ENCODE data around the gene SORCS3. TPM values are rescaled to one million over a fixed set of nuclear protein-coding genes. Genes with fewer than 3 reads are reported as not detected.

SORCS3 gene
- total RNA-seq, 2 experiments from 2014 or later = 1.7 to 2.1 TPM

DNA sequence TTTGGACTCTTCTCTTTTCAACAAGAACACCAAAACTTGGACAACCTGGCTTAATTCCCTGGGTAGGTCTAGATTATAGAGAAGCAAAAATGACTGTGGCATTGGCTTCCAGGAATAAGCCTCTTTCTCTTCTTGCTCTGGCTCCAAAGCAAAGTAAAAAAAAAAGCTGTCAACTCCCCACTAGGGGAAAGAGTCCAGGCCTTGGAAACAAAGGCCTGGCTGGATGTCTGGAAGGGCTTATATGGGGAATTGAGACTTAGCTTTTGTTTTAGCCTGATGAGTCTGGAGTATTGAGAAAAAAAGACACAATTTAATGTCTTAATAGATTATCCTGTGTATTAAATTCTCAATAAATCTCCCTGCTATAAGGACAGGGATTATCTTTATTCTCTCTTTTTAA, 300.6 kb downstream of the SORCS3 start:
- H3K9me3 ChIP-seq (ENCODE audit: control insufficient read depth in 1 of 2, insufficient read depth in 1 of 2, low read length in 2 of 2) = no peaks in the 10 kb centered on the region
- ChIA-PET POLR2A (no interaction called here), CTCF (no interaction called here)
- no peaks in the 10 kb centered on the region for H3K36me3 ChIP-seq (ENCODE audit: insufficient read depth, low read length)
- H3K27me3 ChIP-seq (ENCODE audit: control insufficient read depth in 1 of 2, insufficient read depth in 2 of 2, low read length in 2 of 2) = no peaks in the 10 kb centered on the region
- Mint-ChIP-seq H3K27ac (no peak overlapping the region), H3K4me3 (no peak overlapping the region), H3K36me3 (ENCODE audit: low read depth) (no peaks in the 10 kb centered on the region), H3K4me1 (ENCODE audit: low read depth) (peaks cover 17% of the 10 kb centered on the region), H3K27me3 (no peaks in the 10 kb centered on the region), H3K9me3 (no peaks in the 10 kb centered on the region)
- H3K4me3 ChIP-seq (ENCODE audit: low read length) = no peak overlapping the region
- no peak overlapping the region for H3K27ac ChIP-seq (ENCODE audit: low read depth in 1 of 2, low read length in 2 of 2)
- TF ChIP-seq, protein P1, sequence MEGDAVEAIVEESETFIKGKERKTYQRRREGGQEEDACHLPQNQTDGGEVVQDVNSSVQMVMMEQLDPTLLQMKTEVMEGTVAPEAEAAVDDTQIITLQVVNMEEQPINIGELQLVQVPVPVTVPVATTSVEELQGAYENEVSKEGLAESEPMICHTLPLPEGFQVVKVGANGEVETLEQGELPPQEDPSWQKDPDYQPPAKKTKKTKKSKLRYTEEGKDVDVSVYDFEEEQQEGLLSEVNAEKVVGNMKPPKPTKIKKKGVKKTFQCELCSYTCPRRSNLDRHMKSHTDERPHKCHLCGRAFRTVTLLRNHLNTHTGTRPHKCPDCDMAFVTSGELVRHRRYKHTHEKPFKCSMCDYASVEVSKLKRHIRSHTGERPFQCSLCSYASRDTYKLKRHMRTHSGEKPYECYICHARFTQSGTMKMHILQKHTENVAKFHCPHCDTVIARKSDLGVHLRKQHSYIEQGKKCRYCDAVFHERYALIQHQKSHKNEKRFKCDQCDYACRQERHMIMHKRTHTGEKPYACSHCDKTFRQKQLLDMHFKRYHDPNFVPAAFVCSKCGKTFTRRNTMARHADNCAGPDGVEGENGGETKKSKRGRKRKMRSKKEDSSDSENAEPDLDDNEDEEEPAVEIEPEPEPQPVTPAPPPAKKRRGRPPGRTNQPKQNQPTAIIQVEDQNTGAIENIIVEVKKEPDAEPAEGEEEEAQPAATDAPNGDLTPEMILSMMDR (IDR thresholded peaks at IDR 0.05) = no peak
- DNase-seq (no peak), ATAC-seq (ENCODE audit: poor library complexity) (no peak)
- intact Hi-C loops (cut with DNase I, micrococcal nuclease) = no loop called here
- no peaks in the 10 kb centered on the region for H3K4me1 ChIP-seq (ENCODE audit: insufficient read depth, low read length)

DNA sequence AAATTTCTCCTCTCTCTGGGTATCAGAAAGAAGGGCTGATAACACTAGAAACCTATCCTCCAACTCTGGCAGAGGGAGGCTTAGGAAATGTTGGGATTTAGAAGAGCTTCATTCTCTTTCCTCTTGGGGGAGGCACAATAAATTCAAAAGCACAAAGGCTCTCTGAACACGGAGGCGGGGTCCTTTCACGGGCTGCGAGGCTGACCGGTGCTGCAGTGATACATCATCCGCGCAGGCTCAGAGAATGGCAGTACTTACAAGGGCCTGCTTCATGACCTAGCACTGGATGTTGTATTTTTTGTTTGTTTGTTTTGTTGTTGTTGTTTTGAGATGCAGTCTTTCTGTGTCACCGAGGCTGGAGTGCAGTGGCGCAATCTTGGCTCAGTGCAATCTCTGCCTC, 306.2 kb downstream of the SORCS3 start:
- no peaks in the 10 kb centered on the region for H3K36me3 Mint-ChIP-seq (ENCODE audit: low read depth)
- no peaks in the 10 kb centered on the region for H3K27me3 ChIP-seq (ENCODE audit: control insufficient read depth in 1 of 2, insufficient read depth in 2 of 2, low read length in 2 of 2)
- no peak overlapping the region for H3K4me3 Mint-ChIP-seq
- CTCF ChIA-PET = no interaction called here
- ATAC-seq (ENCODE audit: poor library complexity) (no peak), DNase-seq (no peak)
- H3K4me1 Mint-ChIP-seq (ENCODE audit: low read depth) = no peaks in the 10 kb centered on the region
- POLR2A ChIA-PET = no interaction called here
- TF ChIP-seq, protein P1 (IDR thresholded peaks at IDR 0.05) = no peak
- peaks cover 0 to 6% of the 10 kb centered on the region in 2 experiments for H3K9me3 ChIP-seq (ENCODE audit: control insufficient read depth in 1 of 2, insufficient read depth in 1 of 2, low read length in 2 of 2)
- intact Hi-C loops (cut with DNase I, micrococcal nuclease) = no loop called here
- no peaks in the 10 kb centered on the region for H3K36me3 ChIP-seq (ENCODE audit: insufficient read depth, low read length)
- H3K9me3 Mint-ChIP-seq = no peaks in the 10 kb centered on the region
- no peak overlapping the region for H3K27ac ChIP-seq (ENCODE audit: low read depth in 1 of 2, low read length in 2 of 2)
- H3K27ac Mint-ChIP-seq = no peak overlapping the region
- no peaks in the 10 kb centered on the region for H3K4me1 ChIP-seq (ENCODE audit: insufficient read depth, low read length)
- no peaks in the 10 kb centered on the region for H3K27me3 Mint-ChIP-seq
- H3K4me3 ChIP-seq (ENCODE audit: low read length) = no peak overlapping the region

DNA sequence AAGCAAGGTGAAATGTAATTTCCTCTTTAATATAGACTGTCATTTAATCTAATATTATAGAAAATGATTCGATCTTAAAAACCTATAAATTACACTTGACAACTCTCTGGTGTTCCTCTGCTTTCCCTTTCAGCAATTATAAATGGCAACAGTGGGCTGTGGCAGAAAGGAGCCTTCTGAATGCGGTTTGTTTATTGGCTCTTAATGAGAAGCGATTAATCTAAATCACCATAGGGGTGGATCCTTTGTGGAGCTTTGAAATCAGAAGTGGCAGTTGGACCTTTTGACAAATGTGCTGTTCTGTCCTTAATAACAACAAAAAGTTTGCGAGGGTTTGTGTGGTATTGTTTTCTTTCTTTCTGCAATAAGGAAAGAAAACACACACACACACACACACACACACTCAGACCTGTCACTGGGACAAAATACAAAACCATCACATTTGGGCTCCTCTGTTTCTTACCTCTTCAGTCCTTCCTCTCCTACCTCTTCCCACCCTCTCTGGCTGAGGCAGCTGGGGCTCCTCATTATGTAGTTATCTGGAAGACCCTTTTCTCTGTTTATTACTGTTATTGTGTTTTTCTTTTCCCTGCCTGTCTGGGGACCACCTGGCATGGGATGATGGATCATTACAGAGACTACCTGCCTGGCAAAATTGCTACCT, 316.2 kb downstream of the SORCS3 start:
- CTCF ChIA-PET = no interaction called here
- no peaks in the 10 kb centered on the region for H3K36me3 ChIP-seq (ENCODE audit: insufficient read depth, low read length)

More for the DNA sequence above, 316.2 kb downstream of the SORCS3 start:
- H3K27me3 Mint-ChIP-seq = no peaks in the 10 kb centered on the region
- H3K4me1 Mint-ChIP-seq (ENCODE audit: low read depth) = no peaks in the 10 kb centered on the region
- POLR2A ChIA-PET = no interaction called here
- intact Hi-C loops (cut with DNase I, micrococcal nuclease) = no loop called here
- TF ChIP-seq, protein P1 (IDR thresholded peaks at IDR 0.05) = no peak
- Histone ChIP-seq H3K27ac (ENCODE audit: low read depth in 1 of 2, low read length in 2 of 2) (no peak overlapping the region), H3K27me3 (ENCODE audit: control insufficient read depth in 1 of 2, insufficient read depth in 2 of 2, low read length in 2 of 2) (no peaks in the 10 kb centered on the region), H3K4me1 (ENCODE audit: insufficient read depth, low read length) (no peaks in the 10 kb centered on the region), H3K9me3 (ENCODE audit: control insufficient read depth in 1 of 2, insufficient read depth in 1 of 2, low read length in 2 of 2) (no peaks in the 10 kb centered on the region), H3K4me3 (ENCODE audit: low read length) (no peak overlapping the region)
- no peak for DNase-seq
- no peak overlapping the region for H3K27ac Mint-ChIP-seq
- H3K36me3 Mint-ChIP-seq (ENCODE audit: low read depth) = no peaks in the 10 kb centered on the region
- H3K9me3 Mint-ChIP-seq = peaks cover 4% of the 10 kb centered on the region
- no peak for ATAC-seq (ENCODE audit: poor library complexity)
- H3K4me3 Mint-ChIP-seq = no peak overlapping the region
